IPS DF 19.7 (cell line): ENCODE results near the gene DEFB124.
A peak's percentile ranks its signal among the peaks of the same experiment; 100 is the strongest.
"Not testable (repeated sequence)": the region's sequence is repeated elsewhere in the genome, so short reads cannot be mapped to it uniquely, and the experiment has no call there.

Experiments
- DNase-seq: peaks from one replicate; pipeline ENCODE4 v3.0.0-alpha.2; 2013; ENCODE audit warnings: low read depth, low spot score

DEFB124 gene, protein sequence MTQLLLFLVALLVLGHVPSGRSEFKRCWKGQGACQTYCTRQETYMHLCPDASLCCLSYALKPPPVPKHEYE

DNA sequence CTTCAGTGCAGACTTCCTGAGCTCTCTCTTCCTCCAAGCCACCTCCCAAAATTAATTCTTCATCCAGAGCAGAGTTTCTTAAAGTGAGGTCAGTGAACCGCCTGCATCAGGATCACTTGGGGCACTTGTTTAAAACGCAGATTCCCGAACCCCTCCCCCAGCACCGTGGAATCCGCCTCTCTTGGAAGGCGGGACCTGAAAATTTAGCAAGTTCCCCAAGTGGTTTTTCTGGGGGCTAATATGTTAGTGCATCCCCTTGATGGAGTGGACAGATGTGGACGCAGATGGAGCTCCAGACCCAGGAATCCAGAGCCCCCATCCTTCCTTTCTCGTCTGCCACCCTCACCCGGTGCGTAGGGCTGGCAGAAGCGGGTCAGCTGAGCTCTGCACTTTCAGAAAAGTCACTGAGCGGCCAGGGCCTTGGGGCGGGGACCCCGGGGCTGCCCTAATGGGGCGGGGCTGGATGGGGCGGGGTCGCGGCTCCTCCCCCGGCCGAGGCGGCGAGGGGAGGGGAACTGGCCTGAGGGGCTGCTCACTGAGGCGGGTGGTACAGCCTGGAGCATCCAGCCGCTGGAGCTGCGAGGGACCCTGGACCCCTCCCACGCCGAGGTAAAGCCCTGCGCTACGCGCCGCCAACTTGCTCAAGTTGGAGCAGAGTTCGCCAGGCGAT, at the start of gene DEFB124, which contains the start of gene REM1:
TSS of gene DEFB124 (minus strand) at position 370 of the 670 bp plus-strand sequence. CDS start 2,114 bp downstream, outside the sequence.
TSS of gene REM1 (plus strand) at position 531 of the 670 bp plus-strand sequence. CDS start 1,158 bp downstream, outside the sequence.
- DNase-seq = no peak

DNA sequence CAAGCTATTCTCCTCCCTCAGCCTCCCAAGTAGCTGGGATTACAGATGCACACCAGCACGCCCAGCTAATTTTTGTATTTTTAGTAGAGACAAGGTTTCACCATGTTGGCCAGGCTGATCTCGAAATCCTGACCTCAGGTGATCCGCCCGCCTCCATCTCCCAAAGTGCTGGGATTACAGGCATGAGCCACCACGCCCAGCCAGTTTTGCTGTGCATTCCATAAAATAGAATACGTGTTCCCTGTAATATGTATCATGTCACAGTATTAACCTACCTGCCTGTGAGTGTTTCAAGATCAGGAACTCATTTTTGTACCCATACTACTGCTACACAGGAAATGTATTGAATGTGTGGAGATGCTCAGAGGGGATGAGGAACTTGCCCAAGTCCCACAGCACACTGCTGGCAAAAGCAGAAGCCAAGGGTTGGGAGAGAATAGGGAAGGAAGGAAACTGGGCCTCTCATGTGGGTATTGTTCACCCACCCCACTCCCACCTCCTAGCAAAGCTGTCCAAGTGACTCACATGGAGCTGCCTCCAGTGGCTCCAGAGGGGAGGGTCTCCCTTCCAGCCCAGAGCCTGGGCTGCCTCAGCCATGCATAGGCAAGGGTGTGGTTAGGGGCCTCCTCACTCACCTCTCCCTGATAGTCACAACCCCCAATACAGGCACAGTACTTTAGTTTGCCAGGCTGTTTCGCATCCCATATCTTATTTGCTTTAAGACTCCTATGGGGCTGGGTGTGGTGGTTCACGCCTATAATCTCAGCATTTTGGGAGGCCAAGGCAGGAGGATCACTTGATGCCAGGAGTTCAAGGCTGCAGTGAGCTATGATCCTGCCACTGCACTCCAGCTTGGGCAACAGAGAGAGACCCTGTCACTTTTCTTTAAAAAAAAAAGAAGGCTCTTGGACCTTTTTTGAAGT, 48.7 kb upstream of the DEFB124 start:
- DNase-seq = no peak

DNA sequence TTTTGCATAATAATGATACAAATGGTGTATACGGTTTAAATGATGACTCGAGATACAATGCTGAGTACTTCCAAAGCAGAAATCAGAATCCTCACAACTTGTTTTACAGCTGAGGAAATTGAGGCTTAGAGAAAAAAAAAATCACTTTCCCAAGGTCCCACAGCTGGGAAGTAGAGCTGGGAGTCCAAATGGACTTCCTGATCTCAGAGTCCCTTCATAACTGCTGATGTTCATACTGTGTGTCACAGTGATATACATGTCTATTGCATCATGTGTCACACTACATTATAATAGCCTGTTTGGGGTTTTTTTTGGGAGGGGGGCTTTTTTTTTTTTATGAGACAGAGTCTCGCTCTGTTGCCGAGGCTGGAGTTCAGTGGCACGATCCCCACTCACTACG, 47.8 kb upstream of the DEFB124 start:
- no peak for DNase-seq

DNA sequence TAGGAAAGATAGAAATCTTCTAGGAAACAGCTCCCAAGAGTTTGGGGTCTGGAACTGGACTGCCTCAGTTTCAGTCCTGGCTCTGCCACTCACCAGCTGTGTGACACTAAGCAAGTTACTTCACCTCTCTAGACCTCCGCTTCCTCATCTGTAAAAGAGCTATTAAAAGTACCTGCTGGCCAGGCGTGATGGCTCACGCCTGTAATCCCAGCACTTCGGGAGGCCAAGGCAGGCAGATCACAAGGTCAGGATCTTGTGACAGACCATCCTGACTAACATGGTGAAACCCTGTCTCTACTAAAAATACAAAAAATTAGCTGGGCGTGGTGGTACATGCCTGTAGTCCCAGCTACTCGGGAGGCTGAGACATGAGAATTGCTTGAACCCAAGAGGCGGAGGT, 46.3 kb upstream of the DEFB124 start:
- not testable (repeated sequence) for DNase-seq

- peak; percentile 48 for DNase-seq
Observed at GRCh38 chr20:31517373-31517772, 42.4 kb upstream of the DEFB124 start.

- DNase-seq = no peak
Observed at GRCh38 chr20:31516651-31517050, 41.7 kb upstream of the DEFB124 start.

- DNase-seq = no peak
Observed at GRCh38 chr20:31516166-31516565, 41.2 kb upstream of the DEFB124 start.

GRCh38 chr20:31515775-31516107, 40.8 kb upstream of the DEFB124 start:
- DNase-seq = no peak

- no peak for DNase-seq
Observed at GRCh38 chr20:31515072-31515774, 40.3 kb upstream of the DEFB124 start.

DNA sequence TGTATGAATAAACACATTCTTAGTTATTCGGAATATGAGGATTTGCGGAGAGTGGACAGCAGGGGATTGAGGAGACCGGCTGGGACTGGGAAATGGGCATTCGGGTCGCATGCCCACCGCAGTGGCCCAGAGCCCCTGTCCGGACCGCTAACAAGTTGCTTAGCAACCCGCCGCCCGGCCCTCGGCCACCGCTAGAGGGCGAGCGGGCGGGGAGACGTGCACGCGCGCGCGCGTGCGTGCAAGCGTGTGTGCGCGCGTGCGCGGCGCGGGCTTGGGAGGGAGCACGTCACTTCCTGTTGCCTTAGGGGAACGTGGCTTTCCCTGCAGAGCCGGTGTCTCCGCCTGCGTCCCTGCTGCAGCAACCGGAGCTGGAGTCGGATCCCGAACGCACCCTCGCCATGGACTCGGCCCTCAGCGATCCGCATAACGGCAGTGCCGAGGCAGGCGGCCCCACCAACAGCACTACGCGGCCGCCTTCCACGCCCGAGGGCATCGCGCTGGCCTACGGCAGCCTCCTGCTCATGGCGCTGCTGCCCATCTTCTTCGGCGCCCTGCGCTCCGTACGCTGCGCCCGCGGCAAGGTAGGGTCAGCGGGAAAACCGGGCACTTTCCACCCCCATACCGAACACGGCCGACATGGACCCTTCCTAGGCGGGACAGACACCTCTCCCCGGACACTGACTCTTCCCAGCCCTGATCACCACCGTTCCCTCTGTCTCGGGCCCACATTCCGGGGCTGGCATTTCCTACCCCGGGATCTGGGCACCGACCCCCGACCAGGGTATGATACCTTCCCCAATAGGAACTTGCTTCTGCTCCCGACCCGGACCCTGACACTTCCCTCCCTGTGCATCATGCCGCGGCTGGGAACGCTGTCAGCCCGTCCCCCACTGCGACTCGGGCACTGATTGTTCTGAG, 39.5 kb upstream of the DEFB124 start, which contains the start of gene HM13:
TSS of gene HM13 (plus strand) at position 289 of the 918 bp plus-strand sequence. CDS start at position 399, 110 bp downstream.
- DNase-seq = peak; percentile 77

- DNase-seq = no peak
Observed at GRCh38 chr20:31508517-31509244, 33.8 kb upstream of the DEFB124 start.

DNA sequence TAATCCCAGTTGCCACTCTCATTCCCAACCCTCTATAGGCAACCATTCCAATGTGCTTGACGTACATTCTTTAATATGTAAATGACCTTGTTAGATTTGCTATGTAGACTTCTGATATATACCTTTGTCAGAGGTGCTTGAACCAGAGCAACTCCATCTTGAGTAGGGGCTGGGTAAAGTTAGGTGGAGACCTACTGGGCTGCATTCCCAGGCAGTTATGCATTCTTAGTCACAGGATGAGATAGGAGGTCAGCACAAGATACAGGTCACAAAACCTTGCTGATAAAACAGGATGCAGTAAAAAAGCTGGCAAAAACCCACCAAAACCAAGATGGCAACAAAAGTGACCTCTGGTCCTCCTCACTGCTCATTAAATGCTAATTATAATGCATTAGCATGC, 31.0 kb upstream of the DEFB124 start:
- DNase-seq = no peak

DNA sequence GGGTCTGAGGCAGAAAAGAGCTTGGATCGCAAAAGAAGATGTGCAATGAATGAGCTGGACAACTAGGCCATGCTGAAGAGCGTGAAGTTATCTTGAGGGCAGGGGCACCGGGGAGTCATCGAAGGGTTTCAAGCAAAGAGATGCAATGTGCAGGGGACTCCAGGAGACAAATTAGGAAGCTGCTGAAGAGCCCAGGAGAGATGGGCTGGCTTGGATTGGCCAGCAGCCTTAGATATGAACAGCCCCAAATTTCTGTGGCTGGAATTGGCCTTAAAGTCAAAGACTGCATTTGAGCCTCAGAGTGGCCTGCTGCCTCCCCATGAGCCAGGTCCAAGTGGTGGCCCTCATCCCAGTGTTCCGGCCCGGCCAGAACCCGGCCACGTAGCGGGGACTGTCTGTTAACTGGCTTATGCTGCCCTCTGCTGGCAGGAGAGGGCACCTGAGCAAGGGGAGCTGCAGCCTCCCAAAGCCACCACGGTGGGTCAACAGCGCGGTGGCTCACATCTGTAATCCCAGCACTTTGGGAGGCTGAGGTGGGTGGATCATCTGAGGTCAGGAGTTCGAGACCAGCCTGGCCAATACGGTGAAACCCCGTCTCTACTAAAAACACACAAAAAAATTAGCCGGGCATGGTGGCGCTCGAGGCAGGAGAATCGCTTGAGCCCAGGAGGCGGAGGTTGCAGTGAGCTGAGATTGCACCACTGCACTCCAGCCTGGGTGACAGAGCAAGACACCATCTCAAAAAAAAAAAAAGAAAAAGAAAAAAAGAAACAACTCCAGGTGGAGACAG, 28.2 kb upstream of the DEFB124 start:
- DNase-seq = not testable (repeated sequence)

GRCh38 chr20:31500527-31500926, 25.6 kb upstream of the DEFB124 start:
- no peak for DNase-seq

GRCh38 chr20:31497838-31498540, 23.1 kb upstream of the DEFB124 start:
- no peak for DNase-seq

DNA sequence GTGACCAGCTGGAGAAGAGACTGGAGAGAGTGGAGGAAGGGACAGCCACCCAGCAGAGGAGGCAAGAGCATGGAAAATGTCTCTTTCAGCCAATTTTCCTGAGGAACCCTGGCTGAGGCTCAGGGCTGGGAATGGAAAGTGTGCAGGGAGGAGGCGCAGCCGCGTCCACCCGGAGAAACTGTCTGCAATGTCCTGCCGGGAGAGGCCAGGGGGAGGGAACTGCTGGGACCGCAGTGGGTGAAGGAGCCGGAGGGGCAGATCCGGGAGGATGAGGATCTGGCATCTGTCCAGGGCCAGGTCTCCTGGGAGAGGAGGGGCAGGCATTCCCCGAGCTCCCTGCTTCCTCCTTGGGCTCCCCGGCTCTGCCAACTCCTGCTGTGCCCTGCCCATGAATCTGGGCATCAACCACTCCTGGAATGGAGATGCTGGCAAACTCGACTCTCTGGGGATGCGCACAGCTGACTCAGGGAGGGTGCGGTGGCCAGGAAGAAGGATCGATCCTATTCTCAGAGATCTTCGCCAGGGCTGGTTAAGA, 21.9 kb upstream of the DEFB124 start:
- no peak for DNase-seq

GRCh38 chr20:31494131-31494530, 19.2 kb upstream of the DEFB124 start:
- no peak for DNase-seq

GRCh38 chr20:31490752-31491151, 15.8 kb upstream of the DEFB124 start:
- DNase-seq = no peak
